ENCODE measurements around the gene PDE6A.

DNA sequence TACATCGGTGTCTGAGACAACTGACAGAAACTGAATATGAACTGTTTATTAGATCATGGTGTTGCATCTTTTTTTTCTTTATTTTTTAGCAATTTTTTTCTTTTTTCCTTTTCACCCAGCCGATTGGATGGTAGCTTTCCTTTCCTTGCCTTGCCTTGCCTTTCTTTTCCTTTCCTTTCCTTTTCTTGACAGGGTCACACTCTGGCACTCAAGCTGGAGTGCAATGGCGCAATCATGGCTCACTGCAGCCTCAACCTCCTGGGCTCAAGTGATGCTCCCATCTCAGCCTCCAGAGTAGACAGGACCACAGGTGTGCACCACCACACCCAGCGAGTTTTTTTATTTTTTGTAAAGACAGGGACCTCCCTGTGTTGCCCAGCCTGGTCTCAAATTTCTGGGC is 2.8 kb downstream of the PDE6A start:
- TF ChIP-seq, protein P1, sequence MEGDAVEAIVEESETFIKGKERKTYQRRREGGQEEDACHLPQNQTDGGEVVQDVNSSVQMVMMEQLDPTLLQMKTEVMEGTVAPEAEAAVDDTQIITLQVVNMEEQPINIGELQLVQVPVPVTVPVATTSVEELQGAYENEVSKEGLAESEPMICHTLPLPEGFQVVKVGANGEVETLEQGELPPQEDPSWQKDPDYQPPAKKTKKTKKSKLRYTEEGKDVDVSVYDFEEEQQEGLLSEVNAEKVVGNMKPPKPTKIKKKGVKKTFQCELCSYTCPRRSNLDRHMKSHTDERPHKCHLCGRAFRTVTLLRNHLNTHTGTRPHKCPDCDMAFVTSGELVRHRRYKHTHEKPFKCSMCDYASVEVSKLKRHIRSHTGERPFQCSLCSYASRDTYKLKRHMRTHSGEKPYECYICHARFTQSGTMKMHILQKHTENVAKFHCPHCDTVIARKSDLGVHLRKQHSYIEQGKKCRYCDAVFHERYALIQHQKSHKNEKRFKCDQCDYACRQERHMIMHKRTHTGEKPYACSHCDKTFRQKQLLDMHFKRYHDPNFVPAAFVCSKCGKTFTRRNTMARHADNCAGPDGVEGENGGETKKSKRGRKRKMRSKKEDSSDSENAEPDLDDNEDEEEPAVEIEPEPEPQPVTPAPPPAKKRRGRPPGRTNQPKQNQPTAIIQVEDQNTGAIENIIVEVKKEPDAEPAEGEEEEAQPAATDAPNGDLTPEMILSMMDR (conservative IDR thresholded peaks at IDR 0.05; ENCODE audit: low read length), result no peak
- TF ChIP-seq EZH2phosphoT487 (IDR thresholded peaks at IDR 0.05; ENCODE audit: borderline replicate concordance, low read depth, low read length), result no peak

All from OCI-LY7 (cell line).